ENCODE measurements around the gene SNX33.

GRCh38 chr15:75646112-75646943, 1.4 kb upstream of the SNX33 start:
- TF ChIP-seq POLR2A (IDR thresholded peaks at IDR 0.05; ENCODE audit: low read depth, low read length), result no peak
- TF ChIP-seq POLR2AphosphoS5 (IDR thresholded peaks at IDR 0.05; ENCODE audit: low read depth, low read length), result no peak

All from GM12892 (cell line).